ENCODE results near the gene PCDHA7.
"Not testable (repeated sequence)": the region's sequence is repeated elsewhere in the genome, so short reads cannot be mapped to it uniquely, and the experiment has no call there.

The PCDHA7 gene

GRCh38 chr5:140822281-140822629 is 11.8 kb upstream of the PCDHA7 start:
- DNase-seq = no peak

GRCh38 chr5:140822969-140823368 is 11.1 kb upstream of the PCDHA7 start:
- not testable (repeated sequence) for DNase-seq

GRCh38 chr5:140823475-140823874 is 10.6 kb upstream of the PCDHA7 start:
- DNase-seq = no peak

GRCh38 chr5:140827704-140828361 is 6.2 kb upstream of the PCDHA7 start, which contains the start of gene PCDHA6:
Gene PCDHA6, plus strand, starts transcription at chr5:140827960. Its CDS starts 132 bp downstream, at chr5:140828092.
- no peak for DNase-seq

- no peak for DNase-seq
Measured at GRCh38 chr5:140828362-140828737, 5.7 kb upstream of the PCDHA7 start.

GRCh38 chr5:140829511-140830501 is 4.3 kb upstream of the PCDHA7 start:
- not testable (repeated sequence) for DNase-seq

- DNase-seq = not testable (repeated sequence)
Measured at GRCh38 chr5:140834439-140835008, 455 bp downstream of the PCDHA7 start.

GRCh38 chr5:140835622-140836510 is 1.8 kb downstream of the PCDHA7 start:
- no peak for DNase-seq

- no peak for DNase-seq
Measured at GRCh38 chr5:140840978-140841962, 7.2 kb downstream of the PCDHA7 start, which contains the start of gene PCDHA8. Gene PCDHA8, plus strand, starts transcription at chr5:140841187. Its CDS starts 135 bp downstream, at chr5:140841322.

GRCh38 chr5:140842798-140843733 is 9.0 kb downstream of the PCDHA7 start:
- no peak for DNase-seq

- not testable (repeated sequence) for DNase-seq
Measured at GRCh38 chr5:140848139-140849102, 14.4 kb downstream of the PCDHA7 start, which contains the start of gene PCDHA9. Gene PCDHA9, plus strand, starts transcription at chr5:140848382. Its CDS starts 114 bp downstream, at chr5:140848496.

- DNase-seq = not testable (repeated sequence)
Measured at GRCh38 chr5:140849831-140850634, 16.0 kb downstream of the PCDHA7 start.

GRCh38 chr5:140855772-140856674 is 22.0 kb downstream of the PCDHA7 start, which contains the start of gene PCDHA10:
Gene PCDHA10, plus strand, starts transcription at chr5:140855897. Its CDS starts 152 bp downstream, at chr5:140856049.
- DNase-seq = no peak

- DNase-seq = no peak
Measured at GRCh38 chr5:140857177-140857986, 23.3 kb downstream of the PCDHA7 start.

GRCh38 chr5:140857987-140858240 is 23.8 kb downstream of the PCDHA7 start:
- DNase-seq = no peak
